Measurements from ENCODE around the gene NAA35.

The NAA35 gene

DNA sequence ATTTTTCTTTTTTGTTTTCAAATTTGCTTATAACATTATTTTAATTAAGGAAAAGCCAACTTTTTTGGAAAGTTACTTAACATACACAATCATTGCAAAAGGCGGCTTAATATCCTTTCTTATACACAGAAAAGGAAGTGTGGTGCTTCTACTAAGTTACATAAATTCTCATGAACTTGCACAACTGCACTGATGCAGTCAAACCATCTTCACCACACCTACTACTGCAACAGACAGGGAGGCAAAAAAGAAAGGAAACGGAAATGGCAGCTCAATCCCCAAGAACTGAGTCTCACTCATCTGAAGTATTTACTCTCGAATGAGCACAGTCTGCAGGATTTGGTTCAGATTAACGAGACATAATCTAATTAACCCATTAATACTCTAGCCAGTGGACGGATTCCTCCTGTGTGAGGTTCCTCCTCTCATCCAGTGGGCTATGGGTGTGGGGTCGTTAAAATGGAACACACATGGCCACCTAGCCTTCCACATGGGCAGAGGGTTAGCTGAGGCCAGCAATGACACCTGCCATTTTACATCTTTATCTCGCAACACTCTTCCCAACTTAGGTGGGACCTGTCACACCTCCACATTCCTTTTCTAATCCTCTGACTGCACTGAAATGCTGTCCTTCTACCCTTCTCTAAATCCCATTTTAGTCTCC lies 128.4 kb downstream of the NAA35 start:
- TF ChIP-seq, protein P1, sequence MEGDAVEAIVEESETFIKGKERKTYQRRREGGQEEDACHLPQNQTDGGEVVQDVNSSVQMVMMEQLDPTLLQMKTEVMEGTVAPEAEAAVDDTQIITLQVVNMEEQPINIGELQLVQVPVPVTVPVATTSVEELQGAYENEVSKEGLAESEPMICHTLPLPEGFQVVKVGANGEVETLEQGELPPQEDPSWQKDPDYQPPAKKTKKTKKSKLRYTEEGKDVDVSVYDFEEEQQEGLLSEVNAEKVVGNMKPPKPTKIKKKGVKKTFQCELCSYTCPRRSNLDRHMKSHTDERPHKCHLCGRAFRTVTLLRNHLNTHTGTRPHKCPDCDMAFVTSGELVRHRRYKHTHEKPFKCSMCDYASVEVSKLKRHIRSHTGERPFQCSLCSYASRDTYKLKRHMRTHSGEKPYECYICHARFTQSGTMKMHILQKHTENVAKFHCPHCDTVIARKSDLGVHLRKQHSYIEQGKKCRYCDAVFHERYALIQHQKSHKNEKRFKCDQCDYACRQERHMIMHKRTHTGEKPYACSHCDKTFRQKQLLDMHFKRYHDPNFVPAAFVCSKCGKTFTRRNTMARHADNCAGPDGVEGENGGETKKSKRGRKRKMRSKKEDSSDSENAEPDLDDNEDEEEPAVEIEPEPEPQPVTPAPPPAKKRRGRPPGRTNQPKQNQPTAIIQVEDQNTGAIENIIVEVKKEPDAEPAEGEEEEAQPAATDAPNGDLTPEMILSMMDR (IDR thresholded peaks at IDR 0.05; ENCODE audit: borderline replicate concordance, control extremely low read depth, extremely low read depth, insufficient read depth, missing control alignments): no peak
- no peak for DNase-seq (ENCODE audit: low spot score)
- in situ Hi-C loops (cut with MboI; ENCODE audit: low sequenced_read_pairs, unreplicated experiment): no loop called here
